Activated naive CD4-positive, alpha-beta T cell treated with anti-CD3 and anti-CD28 coated beads, Interleukin-2, amount 50 U/mL, for 16 hours (primary cell): ENCODE data around the gene L3HYPDH.

Source experiments
- DNase-seq: peaks from one replicate; pipeline ENCODE4 v3.0.0-alpha.2; 2020

L3HYPDH gene

DNA sequence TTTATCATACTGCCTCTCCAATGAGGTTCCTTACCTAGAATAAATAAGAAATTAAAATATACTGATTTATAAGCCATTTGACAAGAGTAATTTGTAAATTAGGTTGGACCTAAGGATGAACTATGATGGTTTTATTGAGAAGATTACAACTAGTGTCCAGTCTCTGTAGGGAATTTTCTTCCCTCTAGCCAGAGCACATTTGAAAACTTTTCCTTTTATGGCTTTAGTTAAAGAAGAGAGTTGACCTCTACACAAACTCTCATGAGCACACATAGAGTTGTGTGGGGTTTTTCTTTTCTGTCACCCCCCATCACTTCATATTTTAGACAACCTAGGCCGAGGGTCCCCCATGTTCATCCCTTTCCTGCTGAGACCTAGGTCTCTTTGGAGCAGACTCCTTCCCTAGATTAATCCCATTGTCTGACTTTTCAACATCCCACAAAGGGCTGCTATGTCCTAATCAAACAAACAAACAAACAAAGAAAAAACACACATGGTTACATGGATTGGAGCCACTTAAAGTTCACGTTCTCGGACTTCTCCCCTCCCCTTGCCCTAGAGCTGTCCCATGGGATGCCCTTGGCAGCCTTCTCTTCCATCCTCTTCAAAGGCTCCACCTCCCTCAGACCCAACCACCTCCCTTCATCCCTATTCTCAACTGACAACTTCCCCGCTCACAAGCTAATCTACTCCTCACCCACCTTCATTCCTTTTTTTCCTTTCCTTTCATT lies 59.7 kb downstream of the L3HYPDH start:
- DNase-seq, result no peak
